Heart left ventricle (tissue), 13 donors: ENCODE data around the gene TMOD3.

Experiments used
- POLR2A ChIP-seq, 2 donors: fragments of 450-650 bp; IDR thresholded peaks; one replicate each; pipeline ENCODE4 v1.6.1; 2017; ENCODE audit warnings: antibody characterized with exemption in 2 of 2, mild to moderate bottlenecking in 2 of 2, moderate library complexity in 2 of 2
- TF ChIP-seq, protein P1 (sequence below), 12 donors: fragments of 200-600 bp; sonication (generic) in 4 of 12; IDR thresholded peaks; one replicate each; pipeline versions ENCODE4 v1.5.0 to v1.8.0; 2018 to 2022; ENCODE audit warnings: antibody characterized with exemption in 12 of 12, mild to moderate bottlenecking in 5 of 12
- donor health status: ischemic (EF 13 %, LVEDD 7.1; RV severe dilation, severe dysfunction).
- donor health status: DM: no; HTN: yes; CAD: no.
- donor health status: DM: no; HTN: no; CAD: no.
- donor health status: ischemic (EF 25% LVEDD 6.9; RV normal size, moderate dysfunction).
- donor health status: ischemic (EF 25% LVEDD 5.7; RV mildly dilated, moderate dysfunction).
- donor health status: ischemic (EF 35%, LVEDD 5.7; RV mildly dilated, moderate dysfunction).
- donor health status: nonischemic (EF 11% LVEDD 7.7; RV severe dilation, severe dysfunction).
- donor health status: DM: yes; HTN: yes; CAD: no.
- donor health status: PGD.
- donor health status: ischemic (EF 29% LVEDD 5.4; RV normal size, mild dysfunction).
- donor health status: nonischemic (EF 23%, LVEDD 6.1; RV moderate dilation, normal function).

DNA sequence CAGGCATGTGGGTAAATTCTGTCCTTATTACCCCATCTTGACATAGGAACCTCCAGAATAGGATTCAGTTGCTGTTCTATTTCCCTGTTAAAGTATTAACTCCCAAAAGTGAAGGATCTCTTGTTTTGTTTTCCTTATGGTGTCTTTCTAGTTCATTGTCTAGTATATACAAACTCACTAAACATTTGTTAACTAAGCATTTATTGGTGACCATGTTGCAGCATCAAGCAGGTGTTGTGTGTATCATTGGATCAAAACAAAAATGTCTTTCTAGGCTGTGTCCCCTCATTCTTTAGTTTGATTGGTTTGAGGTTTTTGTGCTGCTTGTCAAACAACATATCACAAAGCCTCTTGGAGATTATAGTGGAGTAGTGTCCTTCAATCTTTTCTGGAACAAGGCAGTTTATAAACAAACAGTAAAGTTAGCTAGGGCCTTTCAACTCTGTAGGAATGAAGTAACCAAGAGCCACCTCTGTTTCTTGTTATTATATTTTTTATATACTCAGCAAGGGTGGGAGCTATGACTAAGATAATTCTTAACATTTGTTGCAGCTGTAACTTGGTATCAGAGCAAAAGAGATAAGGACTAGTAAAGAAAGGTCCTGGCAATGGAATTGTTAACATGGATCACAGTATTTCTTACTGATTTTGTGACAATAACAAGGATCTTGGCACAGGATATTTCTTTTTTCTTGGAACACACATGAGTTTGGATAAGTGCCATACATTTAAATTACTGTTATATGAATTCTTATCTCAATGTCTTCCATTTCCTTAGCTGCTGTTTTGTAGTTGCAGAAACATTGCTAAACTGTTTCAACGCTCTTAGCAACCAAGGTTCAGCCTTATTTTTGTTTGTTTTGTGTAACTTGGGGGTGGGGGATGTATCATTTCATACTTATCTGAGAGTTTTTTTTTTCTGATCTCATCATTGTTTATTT is 49.3 kb downstream of the TMOD3 start:
- TF ChIP-seq, protein P1, sequence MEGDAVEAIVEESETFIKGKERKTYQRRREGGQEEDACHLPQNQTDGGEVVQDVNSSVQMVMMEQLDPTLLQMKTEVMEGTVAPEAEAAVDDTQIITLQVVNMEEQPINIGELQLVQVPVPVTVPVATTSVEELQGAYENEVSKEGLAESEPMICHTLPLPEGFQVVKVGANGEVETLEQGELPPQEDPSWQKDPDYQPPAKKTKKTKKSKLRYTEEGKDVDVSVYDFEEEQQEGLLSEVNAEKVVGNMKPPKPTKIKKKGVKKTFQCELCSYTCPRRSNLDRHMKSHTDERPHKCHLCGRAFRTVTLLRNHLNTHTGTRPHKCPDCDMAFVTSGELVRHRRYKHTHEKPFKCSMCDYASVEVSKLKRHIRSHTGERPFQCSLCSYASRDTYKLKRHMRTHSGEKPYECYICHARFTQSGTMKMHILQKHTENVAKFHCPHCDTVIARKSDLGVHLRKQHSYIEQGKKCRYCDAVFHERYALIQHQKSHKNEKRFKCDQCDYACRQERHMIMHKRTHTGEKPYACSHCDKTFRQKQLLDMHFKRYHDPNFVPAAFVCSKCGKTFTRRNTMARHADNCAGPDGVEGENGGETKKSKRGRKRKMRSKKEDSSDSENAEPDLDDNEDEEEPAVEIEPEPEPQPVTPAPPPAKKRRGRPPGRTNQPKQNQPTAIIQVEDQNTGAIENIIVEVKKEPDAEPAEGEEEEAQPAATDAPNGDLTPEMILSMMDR (IDR thresholded peaks at IDR 0.05): no peak
- no peak for TF ChIP-seq POLR2A (IDR thresholded peaks at IDR 0.05)
